Keratinocyte (primary cell): ENCODE results near the gene UBASH3B. TPM values are rescaled to one million over a fixed set of nuclear protein-coding genes. Genes with fewer than 3 reads are reported as not detected.

Source experiments
- DNase-seq: peaks from one replicate; pipeline ENCODE4 v3.0.0-alpha.2; 2011; ENCODE audit warnings: low read depth, missing footprints, low spot score
- FAIRE-seq: peaks from 2 replicates; lab custom pipeline; 2011; peaks lifted over from hg19 to GRCh38; lab: Jason Lieb, UNC
- H2AFZ ChIP-seq: 2 replicates; pipeline ENCODE4 v1.6.0; 2012; ENCODE audit warnings: low read length, control low read depth, inconsistent platforms; ENCODE audit not compliant: control insufficient read depth
- H3K27ac ChIP-seq: 2 replicates; pipeline ENCODE4 v1.5.1; 2011; ENCODE audit warnings: low read length; ENCODE audit not compliant: control insufficient read depth, insufficient read depth
- H3K27me3 ChIP-seq: 3 replicates; pipeline ENCODE4 v1.6.0; 2011; ENCODE audit warnings: low read length; ENCODE audit not compliant: control insufficient read depth, insufficient read depth; ENCODE audit errors: extremely low read depth
- H3K36me3 ChIP-seq, 2 experiments: 2 replicates in 1 of 2; 3 replicates in 1 of 2; pipeline ENCODE4 v1.5.1; 2011; ENCODE audit warnings: low read length in 2 of 2, mild to moderate bottlenecking in 1 of 2; ENCODE audit not compliant: control insufficient read depth in 2 of 2, insufficient read depth in 2 of 2; ENCODE audit errors: extremely low read depth in 1 of 2
- H3K4me1 ChIP-seq: 3 replicates; pipeline ENCODE4 v1.5.1; 2011; ENCODE audit warnings: low read length; ENCODE audit not compliant: control insufficient read depth, insufficient read depth; ENCODE audit errors: extremely low read depth
- H3K4me2 ChIP-seq: 3 replicates; pipeline ENCODE4 v1.6.0; 2011; ENCODE audit warnings: low read depth, low read length; ENCODE audit not compliant: control insufficient read depth, insufficient read depth; ENCODE audit errors: extremely low read depth
- H3K4me3 ChIP-seq, 3 experiments: fragments of 200-600 bp in 1 of 3; sonication (generic) in 1 of 3; 2 replicates in 2 of 3; 3 replicates in 1 of 3; pipeline ENCODE4 v1.5.1; 2011 to 2016; ENCODE audit warnings: low read length in 3 of 3, mild to moderate bottlenecking in 3 of 3, control low read depth in 2 of 3, inconsistent platforms in 1 of 3, low read depth in 1 of 3, mixed read lengths in 1 of 3, mixed run types in 1 of 3, moderate library complexity in 1 of 3; ENCODE audit not compliant: control insufficient read depth in 2 of 3, insufficient read depth in 2 of 3; ENCODE audit errors: extremely low read depth in 1 of 3
- H3K79me2 ChIP-seq: 2 replicates; pipeline ENCODE4 v1.6.0; 2012; ENCODE audit warnings: low read length; ENCODE audit not compliant: control insufficient read depth, insufficient read depth
- H3K9ac ChIP-seq: 3 replicates; pipeline ENCODE4 v1.6.0; 2011; ENCODE audit warnings: low read length; ENCODE audit not compliant: control insufficient read depth, insufficient read depth; ENCODE audit errors: extremely low read depth
- H3K9me1 ChIP-seq: 3 replicates; pipeline ENCODE4 v1.6.0; 2011; ENCODE audit warnings: low read length; ENCODE audit not compliant: control insufficient read depth, insufficient read depth; ENCODE audit errors: extremely low read depth
- H3K9me3 ChIP-seq: 2 replicates; pipeline ENCODE4 v1.5.1; 2012; ENCODE audit warnings: low read depth, low read length; ENCODE audit not compliant: control insufficient read depth
- H4K20me1 ChIP-seq: 3 replicates; pipeline ENCODE4 v1.6.0; 2011; ENCODE audit warnings: low read length; ENCODE audit not compliant: control insufficient read depth, insufficient read depth; ENCODE audit errors: extremely low read depth
- EZH2 ChIP-seq: IDR thresholded peaks from one replicate; pipeline ENCODE4 v1.6.1; 2012; ENCODE audit warnings: inconsistent platforms, mild to moderate bottlenecking, low read length, moderate library complexity
- dilution Hi-C: fragments of 300-500 bp; cut with MboI; formaldehyde crosslinking; loops from one replicate; pipeline ENCODE4 v1.7.0; 2020; ENCODE audit warnings: low sequenced_read_pairs; ENCODE audit not compliant: extremely low pct_ligation_motif_present
- polyA plus RNA-seq, 5 experiments: library from polyadenylated mRNA; depleted of rRNA in 3 of 5; stranded (reverse) in 3 of 5; stranded (forward) in 1 of 5; unstranded in 1 of 5; fragments of >200 nt; gene quantifications; 1 replicate in 1 of 5; 2 replicates in 3 of 5; 3 replicates in 1 of 5; pipeline versions ENCODE4 v1.2.1 to v1.2.3, GENCODE V29; 2011 to 2012; ENCODE audit warnings: missing spikeins in 2 of 5, low read depth in 1 of 5, low replicate concordance in 1 of 5
- TF ChIP-seq, protein P1 (sequence below), 3 experiments: IDR thresholded peaks in 1 of 3; conservative IDR thresholded peaks in 1 of 3; optimal IDR thresholded peaks in 1 of 3; 2 replicates in 2 of 3; 3 replicates in 1 of 3; pipeline versions ENCODE3 to v1.5.1; 2011; ENCODE audit warnings: low read length in 3 of 3, mild to moderate bottlenecking in 3 of 3, moderate library complexity in 2 of 3, control low read depth in 1 of 3, inconsistent platforms in 1 of 3; ENCODE audit not compliant: insufficient read depth in 2 of 3; ENCODE audit errors: extremely low read depth in 1 of 3

The UBASH3B gene
- polyA plus RNA-seq, 1 donor (not counting 4 experiments of a cell fraction or from before 2014, with no cell fraction given), result 25.0 TPM

DNA sequence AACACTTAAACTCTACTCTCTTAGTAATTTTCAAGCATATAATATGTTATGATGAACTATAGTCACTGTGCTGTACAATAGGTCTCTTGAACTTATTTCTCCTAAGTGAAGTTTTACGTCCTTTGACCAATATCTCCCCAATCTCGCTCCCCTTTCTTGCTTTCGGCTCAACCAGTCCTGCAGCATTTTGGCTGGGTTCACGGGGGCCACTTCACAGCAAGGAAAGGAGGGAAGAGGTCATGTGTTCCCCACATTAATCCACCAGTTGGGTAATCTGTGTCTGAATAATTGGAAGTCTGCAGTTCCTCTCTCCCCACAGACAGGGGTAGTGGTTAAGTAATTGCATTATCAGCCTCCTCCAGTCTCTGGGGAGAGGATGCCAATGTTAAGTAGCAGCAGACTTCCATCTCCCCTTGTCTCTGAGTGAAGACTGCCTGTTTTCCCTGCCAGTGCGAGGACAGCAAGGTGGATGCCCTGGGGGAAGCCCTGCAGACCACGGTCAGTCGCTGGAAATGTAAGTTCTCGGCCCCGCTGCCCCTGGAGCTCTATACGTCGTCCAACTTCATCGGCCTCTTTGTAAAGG lies 123.6 kb downstream of the UBASH3B start:
- H2AFZ ChIP-seq, result no peak overlapping the region
- H3K4me2 ChIP-seq, result no peak overlapping the region
- peaks cover 20 to 27% of the 10 kb centered on the region in 2 experiments for H3K36me3 ChIP-seq
- dilution Hi-C loops, result no loop called here
- H3K9me3 ChIP-seq, result no peaks in the 10 kb centered on the region
- H3K4me3 ChIP-seq, result no peak overlapping the region
- no peak for FAIRE-seq
- TF ChIP-seq EZH2, result no peak
- TF ChIP-seq, protein P1, sequence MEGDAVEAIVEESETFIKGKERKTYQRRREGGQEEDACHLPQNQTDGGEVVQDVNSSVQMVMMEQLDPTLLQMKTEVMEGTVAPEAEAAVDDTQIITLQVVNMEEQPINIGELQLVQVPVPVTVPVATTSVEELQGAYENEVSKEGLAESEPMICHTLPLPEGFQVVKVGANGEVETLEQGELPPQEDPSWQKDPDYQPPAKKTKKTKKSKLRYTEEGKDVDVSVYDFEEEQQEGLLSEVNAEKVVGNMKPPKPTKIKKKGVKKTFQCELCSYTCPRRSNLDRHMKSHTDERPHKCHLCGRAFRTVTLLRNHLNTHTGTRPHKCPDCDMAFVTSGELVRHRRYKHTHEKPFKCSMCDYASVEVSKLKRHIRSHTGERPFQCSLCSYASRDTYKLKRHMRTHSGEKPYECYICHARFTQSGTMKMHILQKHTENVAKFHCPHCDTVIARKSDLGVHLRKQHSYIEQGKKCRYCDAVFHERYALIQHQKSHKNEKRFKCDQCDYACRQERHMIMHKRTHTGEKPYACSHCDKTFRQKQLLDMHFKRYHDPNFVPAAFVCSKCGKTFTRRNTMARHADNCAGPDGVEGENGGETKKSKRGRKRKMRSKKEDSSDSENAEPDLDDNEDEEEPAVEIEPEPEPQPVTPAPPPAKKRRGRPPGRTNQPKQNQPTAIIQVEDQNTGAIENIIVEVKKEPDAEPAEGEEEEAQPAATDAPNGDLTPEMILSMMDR (optimal IDR thresholded peaks at IDR 0.05 in 1 of 3, IDR thresholded peaks at IDR 0.05 in 1 of 3, conservative IDR thresholded peaks at IDR 0.05 in 1 of 3; ENCODE audit: extremely low read depth in 1 of 3, insufficient read depth in 2 of 3, low read length in 3 of 3), result no peak
- no peak for DNase-seq
- H3K4me1 ChIP-seq, result peaks cover 13% of the 10 kb centered on the region
- H3K27ac ChIP-seq, result no peak overlapping the region
- no peaks in the 10 kb centered on the region for H3K79me2 ChIP-seq
- no peaks in the 10 kb centered on the region for H3K27me3 ChIP-seq
- peaks cover 2% of the 10 kb centered on the region for H3K9me1 ChIP-seq
- H4K20me1 ChIP-seq, result no peaks in the 10 kb centered on the region
- no peak overlapping the region for H3K9ac ChIP-seq

DNA sequence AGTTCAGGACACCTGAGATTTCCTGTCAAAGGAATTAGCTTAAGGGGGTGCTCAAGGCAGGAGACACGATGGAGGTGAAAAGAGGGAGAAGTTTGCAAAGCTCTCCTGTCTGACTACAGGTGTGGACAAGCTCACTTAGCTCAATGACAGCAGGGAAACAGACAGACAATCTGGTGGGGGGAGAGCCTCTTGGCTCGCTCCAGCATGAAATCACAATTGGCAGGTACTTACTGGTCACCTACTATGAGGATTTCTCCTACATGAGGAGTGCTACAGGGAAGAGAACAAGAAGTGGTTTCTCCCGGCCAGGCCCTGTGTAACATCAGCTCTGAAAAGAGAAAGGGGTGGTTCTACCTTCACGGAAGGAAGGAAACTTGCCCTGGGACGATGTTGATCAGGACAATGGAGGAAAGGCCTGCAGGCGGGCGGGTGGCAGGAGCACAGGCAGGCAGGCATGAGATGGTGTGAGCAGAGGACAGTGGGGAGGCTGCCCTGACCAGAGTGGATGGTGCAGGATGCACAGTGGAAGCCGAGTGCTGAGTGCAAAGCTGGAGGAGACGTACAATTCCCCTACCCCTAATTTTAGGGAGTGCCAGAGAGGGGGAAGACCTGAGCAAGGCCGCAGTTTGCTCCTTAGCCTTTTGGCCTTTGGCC lies 124.9 kb downstream of the UBASH3B start:
- H3K4me1 ChIP-seq, result peaks cover 24% of the 10 kb centered on the region
- H3K9me3 ChIP-seq, result no peaks in the 10 kb centered on the region
- FAIRE-seq (no peak), DNase-seq (no peak)
- no peaks in the 10 kb centered on the region for H4K20me1 ChIP-seq
- H3K4me3 ChIP-seq, result no peak overlapping the region
- no peaks in the 10 kb centered on the region for H3K79me2 ChIP-seq
- peaks cover 2% of the 10 kb centered on the region for H3K9me1 ChIP-seq
- H3K27me3 ChIP-seq, result no peaks in the 10 kb centered on the region
- H2AFZ ChIP-seq, result no peak overlapping the region
- no peak for TF ChIP-seq EZH2
- TF ChIP-seq, protein P1 (optimal IDR thresholded peaks at IDR 0.05 in 1 of 3, IDR thresholded peaks at IDR 0.05 in 1 of 3, conservative IDR thresholded peaks at IDR 0.05 in 1 of 3; ENCODE audit: extremely low read depth in 1 of 3, insufficient read depth in 2 of 3, low read length in 3 of 3), result no peak
- H3K36me3 ChIP-seq, result peaks cover 20 to 28% of the 10 kb centered on the region in 2 experiments
- H3K27ac ChIP-seq, result no peak overlapping the region
- dilution Hi-C loops, result no loop called here
- no peak overlapping the region for H3K4me2 ChIP-seq
- H3K9ac ChIP-seq, result no peak overlapping the region
